Measurements from ENCODE around the gene MPP1. TPM values are rescaled to one million over a fixed set of nuclear protein-coding genes. Genes with fewer than 3 reads are reported as not detected.

MPP1 gene
- total RNA-seq, 1 donor from 2014 or later: 39.5 TPM

- DNase-seq: no peak
Observed at GRCh38 chrX:154812341-154813101, 7.2 kb upstream of the MPP1 start.

GRCh38 chrX:154809939-154810665 lies 4.8 kb upstream of the MPP1 start:
- DNase-seq: no peak

- DNase-seq: no peak
Observed at GRCh38 chrX:154806837-154807501, 1.7 kb upstream of the MPP1 start.

GRCh38 chrX:154805696-154806091 lies 409 bp upstream of the MPP1 start:
- no peak for DNase-seq

GRCh38 chrX:154804261-154804956 lies 876 bp downstream of the MPP1 start:
- no peak for DNase-seq

GRCh38 chrX:154802947-154803346 lies 2.3 kb downstream of the MPP1 start:
- no peak for DNase-seq

GRCh38 chrX:154800478-154801210 lies 4.6 kb downstream of the MPP1 start:
- peak; percentile 15 for DNase-seq

GRCh38 chrX:154799556-154800348 lies 5.5 kb downstream of the MPP1 start:
- DNase-seq: peak; percentile 86

- DNase-seq: peak; percentile 24
Observed at GRCh38 chrX:154797006-154797405, 8.3 kb downstream of the MPP1 start.

- no peak for DNase-seq
Observed at GRCh38 chrX:154795016-154795415, 10.3 kb downstream of the MPP1 start.

GRCh38 chrX:154793084-154793795 lies 12.0 kb downstream of the MPP1 start:
- DNase-seq: no peak

- no peak for DNase-seq
Observed at GRCh38 chrX:154791939-154792338, 13.3 kb downstream of the MPP1 start.

GRCh38 chrX:154791467-154791866 lies 13.8 kb downstream of the MPP1 start:
- no peak for DNase-seq

GRCh38 chrX:154785716-154786115 lies 19.6 kb downstream of the MPP1 start:
- DNase-seq: no peak

- no peak for DNase-seq
Observed at GRCh38 chrX:154784149-154784995, 20.9 kb downstream of the MPP1 start.

- no peak for DNase-seq
Observed at GRCh38 chrX:154780968-154781367, 24.3 kb downstream of the MPP1 start.

GRCh38 chrX:154779261-154779660 lies 26.0 kb downstream of the MPP1 start:
- DNase-seq: no peak

GRCh38 chrX:154776753-154777152 lies 28.5 kb downstream of the MPP1 start:
- DNase-seq: no peak

Data from dermis blood vessel endothelial cell (primary cell).